WERI-Rb-1 (cell line): ENCODE measurements around the gene GUCA2A.

ENCODE experiments used
- DNase-seq: peaks from one replicate; pipeline ENCODE4 v3.0.0-alpha.2; 2020
- H3K27ac ChIP-seq: fragments of 250-450 bp; sonication (Bioruptor Pico); 2 replicates; pipeline ENCODE4 v1.5.1; 2020; ENCODE audit warnings: mild to moderate bottlenecking, moderate library complexity
- H3K27me3 ChIP-seq: fragments of 250-450 bp; sonication (Bioruptor Pico); 2 replicates; pipeline ENCODE4 v1.5.1; 2021; ENCODE audit warnings: mild to moderate bottlenecking, low read depth, moderate library complexity; ENCODE audit not compliant: insufficient read depth, severe bottlenecking
- H3K36me3 ChIP-seq: fragments of 250-450 bp; sonication (Bioruptor Pico); 2 replicates; pipeline ENCODE4 v1.5.1; 2020; ENCODE audit warnings: mild to moderate bottlenecking, moderate library complexity
- H3K4me3 ChIP-seq: 2 replicates; pipeline ENCODE4 v1.5.1; 2011; ENCODE audit warnings: low read depth, mild to moderate bottlenecking, control low read depth, low read length
- H3K9me3 ChIP-seq: fragments of 250-450 bp; sonication (Bioruptor Pico); 2 replicates; pipeline ENCODE4 v1.5.1; 2021; ENCODE audit warnings: mild to moderate bottlenecking, moderate library complexity; ENCODE audit not compliant: severe bottlenecking
- CTCF ChIP-seq: IDR thresholded peaks from 2 replicates; pipeline ENCODE4 v1.5.1; 2011; ENCODE audit warnings: low read depth, mild to moderate bottlenecking, control low read depth, inconsistent platforms, low read length

The GUCA2A gene

GRCh38 chr1:42122408-42122807 lies 42.1 kb downstream of the GUCA2A start:
- no peaks in the 10 kb centered on the region for H3K36me3 ChIP-seq
- H3K27me3 ChIP-seq, result no peaks in the 10 kb centered on the region
- no peaks in the 10 kb centered on the region for H3K9me3 ChIP-seq
- DNase-seq, result no peak
- no peak overlapping the region for H3K27ac ChIP-seq
- TF ChIP-seq CTCF, result no peak
- no peak overlapping the region for H3K4me3 ChIP-seq

- Histone ChIP-seq H3K27me3 (no peaks in the 10 kb centered on the region), H3K9me3 (no peaks in the 10 kb centered on the region), H3K36me3 (no peaks in the 10 kb centered on the region), H3K27ac (no peak overlapping the region), H3K4me3 (no peak overlapping the region)
- TF ChIP-seq CTCF, result no peak
- no peak for DNase-seq
Measured at GRCh38 chr1:42118125-42118524, 46.4 kb downstream of the GUCA2A start.

- Histone ChIP-seq H3K4me3 (no peak overlapping the region), H3K9me3 (no peaks in the 10 kb centered on the region), H3K27me3 (no peaks in the 10 kb centered on the region), H3K36me3 (no peaks in the 10 kb centered on the region), H3K27ac (no peak overlapping the region)
- DNase-seq, result no peak
- no peak for TF ChIP-seq CTCF
Measured at GRCh38 chr1:42117214-42117613, 47.3 kb downstream of the GUCA2A start.

GRCh38 chr1:42114229-42114628 lies 50.3 kb downstream of the GUCA2A start:
- TF ChIP-seq CTCF, result no peak
- Histone ChIP-seq H3K4me3 (no peak overlapping the region), H3K27me3 (no peaks in the 10 kb centered on the region), H3K27ac (no peak overlapping the region), H3K36me3 (no peaks in the 10 kb centered on the region), H3K9me3 (no peaks in the 10 kb centered on the region)
- DNase-seq, result no peak
